ENCODE measurements around the gene PGBD1.
A peak's percentile ranks its signal among the peaks of the same experiment; 100 is the strongest.
"Not testable (repeated sequence)": the region's sequence is repeated elsewhere in the genome, so short reads cannot be mapped to it uniquely, and the experiment has no call there.

Gene PGBD1

GRCh38 chr6:28266962-28267694 lies 14.2 kb upstream of the PGBD1 start, which contains the start of gene ZSCAN26:
ZSCAN26 (plus strand) TSS chr6:28267143; CDS start chr6:28271920, 4,777 bp downstream.
- DNase-seq (ENCODE audit: low read depth in 3 of 3): peak; percentile 64 to 79 (median 79)

- DNase-seq (ENCODE audit: low read depth in 3 of 3): no peak
Observed at GRCh38 chr6:28267695-28268059, 13.7 kb upstream of the PGBD1 start.

- DNase-seq (ENCODE audit: low read depth in 3 of 3): no peak
Observed at GRCh38 chr6:28269492-28269891, 11.9 kb upstream of the PGBD1 start.

- DNase-seq (ENCODE audit: low read depth in 3 of 3): no peak
Observed at GRCh38 chr6:28274888-28275287, 6.5 kb upstream of the PGBD1 start.

- no peak for DNase-seq (ENCODE audit: low read depth in 3 of 3)
Observed at GRCh38 chr6:28277746-28278145, 3.6 kb upstream of the PGBD1 start.

GRCh38 chr6:28280595-28281287 lies 631 bp upstream of the PGBD1 start:
- DNase-seq (ENCODE audit: low read depth in 3 of 3): no peak

GRCh38 chr6:28282926-28283325 lies 1.6 kb downstream of the PGBD1 start:
- DNase-seq (ENCODE audit: low read depth in 3 of 3): no peak

GRCh38 chr6:28291573-28291972 lies 10.2 kb downstream of the PGBD1 start:
- no peak for DNase-seq (ENCODE audit: low read depth in 3 of 3)

GRCh38 chr6:28295326-28295725 lies 14.0 kb downstream of the PGBD1 start:
- DNase-seq (ENCODE audit: low read depth in 3 of 3): no peak

GRCh38 chr6:28296520-28297060 lies 15.2 kb downstream of the PGBD1 start:
- no peak for DNase-seq (ENCODE audit: low read depth in 3 of 3)

GRCh38 chr6:28303570-28303969 lies 22.2 kb downstream of the PGBD1 start:
- no peak for DNase-seq (ENCODE audit: low read depth in 3 of 3)

- not testable (repeated sequence) for DNase-seq (ENCODE audit: low read depth in 3 of 3)
Observed at GRCh38 chr6:28306363-28306762, 25.0 kb downstream of the PGBD1 start.

GRCh38 chr6:28311139-28311823 lies 29.9 kb downstream of the PGBD1 start:
- DNase-seq (ENCODE audit: low read depth in 3 of 3): no peak

GRCh38 chr6:28312939-28313338 lies 31.6 kb downstream of the PGBD1 start:
- no peak for DNase-seq (ENCODE audit: low read depth in 3 of 3)

GRCh38 chr6:28315628-28316027 lies 34.3 kb downstream of the PGBD1 start:
- no peak for DNase-seq (ENCODE audit: low read depth in 3 of 3)

- DNase-seq (ENCODE audit: low read depth in 3 of 3): not testable (repeated sequence)
Observed at GRCh38 chr6:28317866-28318265, 36.5 kb downstream of the PGBD1 start.

GRCh38 chr6:28322661-28323060 lies 41.3 kb downstream of the PGBD1 start:
- no peak for DNase-seq (ENCODE audit: low read depth in 3 of 3)

GRCh38 chr6:28323813-28324424 lies 42.5 kb downstream of the PGBD1 start:
- DNase-seq (ENCODE audit: low read depth in 3 of 3): no peak

GRCh38 chr6:28326371-28326948 lies 45.1 kb downstream of the PGBD1 start:
- no peak for DNase-seq (ENCODE audit: low read depth in 3 of 3)

- no peak for DNase-seq (ENCODE audit: low read depth in 3 of 3)
Observed at GRCh38 chr6:28330041-28330440, 48.7 kb downstream of the PGBD1 start.

GRCh38 chr6:28333047-28333446 lies 51.7 kb downstream of the PGBD1 start:
- no peak for DNase-seq (ENCODE audit: low read depth in 3 of 3)

GRCh38 chr6:28333599-28334018 lies 52.2 kb downstream of the PGBD1 start:
- DNase-seq (ENCODE audit: low read depth in 3 of 3): no peak
